Activated CD8-positive, alpha-beta memory T cell treated with anti-CD3 and anti-CD28 coated beads, Interleukin-2, amount 50 U/mL, for 48 hours (primary cell): ENCODE results near the gene SH2D3C.
"Not testable (repeated sequence)": the region's sequence is repeated elsewhere in the genome, so short reads cannot be mapped to it uniquely, and the experiment has no call there.

ENCODE experiments used
- DNase-seq: peaks from one replicate; pipeline ENCODE4 v3.0.0-alpha.2; 2020

Gene SH2D3C

GRCh38 chr9:127785023-127785932 lies 6.8 kb upstream of the SH2D3C start:
- DNase-seq: peak; percentile 96

DNA sequence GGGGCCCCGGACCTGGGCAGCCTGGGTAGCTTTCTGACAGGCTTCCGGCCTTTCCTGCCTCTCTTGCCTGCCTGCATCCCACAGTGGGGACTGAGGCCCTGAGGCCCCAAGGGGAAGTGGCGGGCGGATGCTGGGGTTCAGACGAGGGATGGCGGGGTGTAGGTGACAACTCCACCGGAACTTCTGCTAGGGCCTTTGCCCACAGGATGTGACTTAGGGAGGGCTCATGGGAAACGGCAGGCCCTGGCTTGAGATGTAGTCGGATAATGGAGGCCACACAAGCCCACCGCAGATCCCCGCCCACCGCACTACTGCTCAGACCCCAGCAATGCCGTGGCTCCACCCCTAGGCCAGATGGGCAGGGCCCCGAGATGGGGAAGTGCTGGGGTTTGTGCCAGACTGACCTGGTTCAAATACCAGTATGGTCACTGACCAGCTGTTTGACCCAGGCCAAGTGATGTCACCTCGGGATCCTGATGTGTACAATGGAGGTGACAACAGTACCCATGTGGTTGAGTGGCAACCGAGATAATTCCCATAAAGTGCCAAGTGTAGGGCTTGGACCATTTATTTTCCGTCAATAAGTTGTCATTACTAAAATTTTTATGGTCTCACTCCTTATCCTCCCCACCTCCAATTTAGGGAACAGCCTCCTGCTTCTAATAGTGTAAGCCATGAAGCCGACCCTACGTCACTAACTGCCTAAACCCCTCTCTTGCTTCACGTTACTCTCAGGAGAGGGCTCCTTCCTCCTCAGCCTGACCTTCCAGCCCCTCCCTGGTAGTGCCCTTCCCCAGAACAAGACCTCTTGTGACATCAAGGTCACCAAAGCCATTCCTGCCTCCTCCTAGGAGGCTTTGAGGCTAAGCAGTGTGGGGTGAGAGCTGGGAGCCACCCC lies 4.9 kb upstream of the SH2D3C start:
- DNase-seq: peak; percentile 84

DNA sequence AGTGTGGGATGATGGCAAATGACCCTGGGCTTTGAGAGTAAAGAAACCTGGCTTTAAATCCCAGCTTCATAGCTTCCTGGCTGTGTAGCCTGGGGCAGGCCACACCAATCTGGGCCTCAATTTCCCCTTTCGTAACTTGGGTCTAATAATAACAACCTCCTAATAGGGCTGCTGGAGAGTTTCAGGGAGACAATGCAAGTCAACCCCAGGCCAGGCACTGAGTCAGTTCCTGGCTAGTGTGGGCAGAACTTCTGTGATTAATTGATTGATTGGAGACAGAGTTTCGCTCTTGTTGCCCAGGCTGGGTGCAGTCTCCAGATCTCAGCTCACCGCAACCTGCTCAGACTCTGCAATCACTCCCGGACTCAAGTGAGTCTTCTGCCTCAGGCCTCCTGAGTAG lies 3.3 kb upstream of the SH2D3C start:
- no peak for DNase-seq

- not testable (repeated sequence) for DNase-seq
These were observed 2.4 kb upstream of the SH2D3C start for GRCh38 chr9:127780909-127781308.

- no peak for DNase-seq
These were observed 1.8 kb upstream of the SH2D3C start for GRCh38 chr9:127780126-127780885.

DNA sequence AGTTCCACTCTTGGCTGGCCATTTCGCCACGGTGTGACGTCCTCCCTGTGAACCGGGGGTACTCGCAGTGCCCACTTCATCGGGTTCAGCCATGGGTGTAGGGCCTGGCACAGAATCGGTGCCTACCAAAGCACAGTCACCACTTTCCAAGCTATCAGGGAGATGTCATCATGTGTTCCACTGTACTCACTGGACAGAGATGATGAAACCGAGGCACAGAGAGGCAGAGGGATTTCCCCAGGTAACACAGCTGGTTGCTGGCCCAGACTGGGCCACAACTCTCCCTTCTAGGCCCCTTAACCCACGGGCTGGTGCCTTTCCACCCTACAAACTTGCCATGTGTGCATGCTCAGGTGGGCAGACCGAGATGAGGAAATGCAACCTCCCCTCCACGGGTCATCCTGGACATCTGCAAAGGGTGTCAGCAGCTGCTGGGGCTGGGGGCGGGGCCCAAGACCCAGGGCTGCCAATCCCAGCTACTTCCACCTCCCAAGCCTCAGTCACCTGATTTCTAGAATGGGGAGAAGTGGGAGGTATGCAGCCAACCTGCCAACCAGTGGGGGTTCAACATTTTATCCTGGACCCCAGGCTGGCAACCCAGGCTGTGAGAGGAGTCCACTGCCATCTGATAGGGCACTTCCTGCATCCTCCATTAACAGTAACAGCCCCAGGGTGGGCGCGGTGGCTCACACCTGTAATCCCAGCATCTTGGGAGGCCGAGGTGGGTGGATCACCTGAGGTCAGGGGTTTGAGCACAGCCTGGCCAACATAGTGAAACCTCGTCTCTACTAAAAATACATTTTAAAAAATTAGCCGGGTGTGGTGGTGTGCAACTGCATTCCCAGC lies 893 bp upstream of the SH2D3C start:
- peak; percentile 77 for DNase-seq

DNA sequence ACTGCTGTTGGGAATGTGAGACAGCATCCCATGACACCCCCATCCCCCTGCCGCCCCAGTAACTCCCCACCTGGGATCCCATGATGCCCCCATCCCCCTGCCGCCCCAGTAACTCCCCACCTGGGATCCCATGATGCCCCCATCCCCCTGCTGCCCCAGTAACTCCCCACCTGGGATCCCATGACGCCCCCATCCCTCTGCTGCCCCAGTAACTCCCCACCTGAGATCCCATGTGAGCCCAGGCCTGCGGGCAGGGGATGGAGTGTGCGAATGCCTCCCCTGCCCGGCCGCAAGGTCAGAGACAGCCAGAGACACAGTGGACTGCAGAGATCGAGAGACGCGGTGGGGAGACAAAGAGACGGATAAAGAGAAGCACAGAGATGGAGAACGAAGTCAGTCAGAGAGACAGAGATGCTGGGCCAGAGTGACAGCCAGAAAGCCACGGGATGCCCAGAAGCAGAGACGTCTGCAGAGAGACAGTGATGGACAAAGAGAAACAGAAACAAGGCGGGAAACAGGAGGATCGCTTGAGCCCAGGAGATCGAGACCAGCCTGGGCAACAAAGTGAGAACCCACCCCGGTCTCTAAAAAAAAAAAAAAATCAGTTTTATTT lies 992 bp downstream of the SH2D3C start:
- DNase-seq: no peak

- no peak for DNase-seq
These were observed 1.6 kb downstream of the SH2D3C start for GRCh38 chr9:127776924-127777289.

- DNase-seq: no peak
These were observed 2.1 kb downstream of the SH2D3C start for GRCh38 chr9:127776195-127776923.

GRCh38 chr9:127773981-127774380 lies 4.5 kb downstream of the SH2D3C start:
- no peak for DNase-seq

DNA sequence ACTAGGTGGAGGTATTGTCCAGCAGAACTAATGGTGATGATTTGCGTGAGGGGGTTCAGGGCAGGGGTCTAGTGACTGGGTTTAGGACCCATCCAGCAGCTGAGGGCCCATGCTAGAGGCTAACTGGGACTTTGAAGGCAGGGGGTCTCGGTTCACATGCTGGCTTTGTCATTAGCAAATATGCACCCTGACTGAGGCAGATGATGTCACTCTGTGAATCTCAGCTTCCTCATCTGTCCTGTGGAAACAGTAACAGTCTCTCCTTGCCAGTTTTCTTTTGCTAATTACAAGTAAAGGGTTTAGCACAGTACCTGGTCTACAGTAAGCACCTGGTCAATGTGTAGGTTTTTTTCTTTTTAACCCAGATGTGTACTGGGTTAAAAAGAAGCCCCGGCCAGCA lies 5.2 kb downstream of the SH2D3C start:
- no peak for DNase-seq

DNA sequence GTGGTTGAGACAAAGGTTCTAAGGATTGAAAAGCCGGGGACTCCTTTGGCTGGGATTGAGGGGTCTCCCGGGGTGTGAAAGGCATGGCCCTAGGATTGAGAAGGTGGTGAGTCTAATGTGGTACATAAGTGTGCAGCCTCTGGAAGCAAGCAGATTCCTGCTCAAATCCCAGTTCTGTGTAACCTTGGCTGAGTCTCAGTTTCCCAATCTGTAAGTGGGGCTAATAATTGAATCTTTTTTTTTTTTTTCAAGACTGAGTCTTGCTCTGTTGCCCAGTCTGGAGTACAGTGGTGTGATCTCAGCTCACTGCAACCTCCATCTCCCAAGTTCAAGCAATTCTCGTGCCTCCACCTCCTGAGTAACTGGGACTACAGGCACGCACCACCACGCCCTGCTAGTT lies 5.9 kb downstream of the SH2D3C start:
- DNase-seq: no peak

DNA sequence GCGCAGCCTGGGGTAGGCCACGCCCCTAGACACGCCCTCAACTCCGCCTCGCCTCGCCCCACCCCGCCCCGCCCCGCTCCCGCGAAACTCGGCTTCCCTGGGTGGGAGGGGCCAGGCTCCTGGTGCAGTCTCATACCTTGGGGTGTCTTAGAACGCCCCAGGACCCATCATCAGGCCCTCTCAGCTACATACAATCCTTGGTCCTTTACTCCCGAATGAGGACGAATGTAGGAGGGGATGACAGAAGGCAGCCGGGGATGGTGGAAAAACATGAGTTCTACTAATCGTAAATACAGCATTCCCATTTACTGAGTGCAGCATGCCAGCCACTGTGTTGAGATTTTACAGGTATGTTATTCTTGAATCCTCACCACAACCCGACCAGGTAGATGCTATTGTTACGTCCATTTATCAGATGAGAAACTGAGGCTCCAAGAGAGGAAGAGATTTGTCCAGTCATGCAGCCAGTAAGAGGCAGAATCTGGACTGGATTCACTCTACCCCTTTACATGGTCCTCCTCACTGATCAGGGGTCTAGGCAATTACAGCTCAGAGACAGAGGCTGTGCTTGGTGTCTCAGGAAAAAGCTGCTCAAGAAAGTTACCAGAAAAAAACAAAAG lies 6.8 kb downstream of the SH2D3C start:
- DNase-seq: no peak

DNA sequence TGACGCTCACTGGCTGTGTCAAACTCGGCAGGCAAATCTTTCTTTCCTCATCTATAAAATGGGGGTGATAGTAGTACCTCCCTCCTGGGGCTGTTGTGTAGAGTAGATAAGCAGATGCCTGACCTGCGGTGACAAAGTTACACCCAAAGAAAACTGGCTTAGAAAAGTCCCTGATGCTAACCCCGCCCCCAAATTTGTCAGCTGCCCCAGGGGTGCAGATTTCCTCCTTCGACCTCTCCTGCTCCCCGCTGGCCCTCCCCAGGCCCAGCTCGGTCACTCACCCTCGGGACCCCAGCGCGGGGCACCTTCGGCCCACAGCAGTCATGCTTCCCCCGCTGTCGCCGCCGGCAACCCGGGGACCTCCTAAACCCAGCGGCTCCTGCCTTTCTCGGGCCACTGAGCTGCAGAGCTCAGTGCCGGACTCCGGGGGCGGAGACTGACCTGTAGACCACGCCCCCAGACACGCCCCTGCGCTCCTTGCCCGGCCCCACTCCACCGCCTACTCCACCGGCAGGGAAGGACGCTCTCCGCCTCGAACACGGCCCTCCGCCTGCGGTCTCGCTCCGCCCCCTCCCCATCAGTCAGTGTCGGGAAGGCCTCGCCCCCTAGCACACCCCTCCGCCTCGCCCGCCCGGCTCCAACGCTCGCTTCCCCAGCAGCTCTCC lies 7.4 kb downstream of the SH2D3C start:
- peak; percentile 99 for DNase-seq

GRCh38 chr9:127770583-127770904 lies 7.9 kb downstream of the SH2D3C start:
- DNase-seq: no peak

DNA sequence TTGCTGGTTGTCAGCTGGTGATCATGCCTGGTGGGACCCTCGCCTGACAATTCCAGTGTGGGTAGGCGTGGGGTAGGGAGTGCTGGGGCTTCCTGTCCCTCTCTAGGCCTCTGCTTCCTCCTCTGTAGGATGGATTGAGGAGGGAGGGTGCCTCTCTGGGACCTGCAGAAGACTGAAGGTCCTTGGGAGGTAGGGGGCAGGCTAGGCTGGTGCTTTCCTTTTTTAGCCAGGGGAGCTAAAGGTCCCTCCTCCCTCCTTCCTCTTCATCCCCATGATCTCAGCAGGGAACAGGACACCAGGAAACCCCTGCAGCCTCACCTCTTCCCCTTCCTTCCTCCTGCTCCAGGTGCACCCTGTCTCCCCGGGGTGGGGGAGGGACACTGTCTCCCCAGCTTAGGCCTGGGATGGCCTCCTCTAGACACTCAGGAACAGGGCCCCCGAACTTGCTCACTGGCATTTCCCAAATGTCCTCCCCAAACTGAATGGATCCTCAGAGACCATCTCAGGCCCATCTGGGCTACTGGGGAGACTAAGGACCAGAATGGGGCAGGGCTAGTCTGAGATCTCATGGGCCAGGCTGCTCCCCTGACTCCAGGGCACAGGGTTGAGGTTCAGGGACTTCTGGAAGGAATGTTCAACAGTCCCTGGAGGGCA lies 8.4 kb downstream of the SH2D3C start:
- DNase-seq: no peak

GRCh38 chr9:127769101-127769500 lies 9.4 kb downstream of the SH2D3C start:
- no peak for DNase-seq

GRCh38 chr9:127768698-127769097 lies 9.8 kb downstream of the SH2D3C start:
- DNase-seq: no peak

DNA sequence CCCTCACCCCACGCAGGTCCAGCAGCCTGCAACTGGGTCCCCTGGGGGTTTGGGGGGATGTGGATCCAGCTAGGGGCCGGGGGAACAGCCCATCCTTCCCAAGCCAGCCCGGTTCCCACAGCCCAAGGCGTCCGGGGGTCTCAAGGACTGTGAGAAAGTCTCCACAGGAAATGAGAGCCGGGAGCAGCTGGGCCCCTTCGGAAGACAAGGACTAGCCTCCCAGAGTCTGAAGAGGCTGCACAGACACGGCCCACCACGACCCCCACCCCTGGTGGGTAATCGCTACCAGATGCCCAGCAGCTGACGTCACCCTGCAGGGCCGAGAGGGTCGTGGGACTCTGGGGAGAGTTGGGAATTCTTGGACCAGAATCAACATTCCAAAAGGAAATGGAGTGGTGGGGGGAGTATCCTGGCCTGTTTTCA lies 10.5 kb downstream of the SH2D3C start:
- no peak for DNase-seq

DNA sequence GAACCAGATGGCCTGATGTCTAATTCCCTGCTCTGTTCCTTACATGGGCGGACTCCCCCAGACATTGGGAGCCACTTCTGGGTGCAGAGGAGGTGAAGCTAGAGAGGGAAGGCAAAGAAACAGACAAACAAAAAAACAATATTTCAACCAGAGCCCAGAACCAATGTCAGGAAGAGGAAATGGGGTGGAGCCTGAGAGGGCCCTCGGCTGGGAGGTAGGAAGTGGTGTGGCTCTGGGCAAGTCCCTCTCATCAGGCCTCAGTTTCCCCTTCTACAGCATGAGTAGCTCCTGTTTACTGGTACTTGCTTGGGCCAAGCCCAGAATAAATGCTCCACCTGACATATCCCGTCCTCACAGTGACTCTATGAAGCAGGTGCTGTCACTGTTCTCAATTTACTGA lies 11.1 kb downstream of the SH2D3C start:
- DNase-seq: no peak
